Loucy (cell line): ENCODE data around the gene HHLA2.
"Not testable (repeated sequence)": the region's sequence is repeated elsewhere in the genome, so short reads cannot be mapped to it uniquely, and the experiment has no call there.

Source experiments
- H2AFZ ChIP-seq: fragments of 200-600 bp; sonication (generic); 2 replicates; pipeline ENCODE4 v1.6.0; 2016; ENCODE audit warnings: antibody characterized with exemption, mild to moderate bottlenecking, low read length, moderate library complexity
- H3F3A ChIP-seq: fragments of 200-600 bp; 2 replicates; pipeline ENCODE4 v1.6.0; 2016; ENCODE audit warnings: antibody characterized with exemption, low read depth, mild to moderate bottlenecking
- H3K27me3 ChIP-seq: fragments of 200-600 bp; sonication (generic); 2 replicates; pipeline ENCODE4 v1.6.1; 2014; ENCODE audit warnings: low read length, mild to moderate bottlenecking; ENCODE audit not compliant: insufficient read depth, poor library complexity, severe bottlenecking
- H3K36me3 ChIP-seq: fragments of 200-600 bp; sonication (generic); 2 replicates; pipeline ENCODE4 v1.6.1; 2016; ENCODE audit warnings: low read length; ENCODE audit not compliant: insufficient read depth
- H3K4me1 ChIP-seq: fragments of 200-600 bp; sonication (generic); 2 replicates; pipeline ENCODE4 v1.5.1; 2014; ENCODE audit warnings: low read length, mild to moderate bottlenecking; ENCODE audit not compliant: insufficient read depth, poor library complexity, severe bottlenecking
- H3K4me2 ChIP-seq: fragments of 200-600 bp; sonication (generic); 2 replicates; pipeline ENCODE4 v1.6.0; 2014; ENCODE audit warnings: antibody characterized with exemption, low read length, low read depth, mild to moderate bottlenecking; ENCODE audit not compliant: poor library complexity, severe bottlenecking
- H3K4me3 ChIP-seq: fragments of 200-600 bp; sonication (generic); 2 replicates; pipeline ENCODE4 v1.5.1; 2014; ENCODE audit warnings: low read length, mild to moderate bottlenecking, mixed read lengths; ENCODE audit not compliant: poor library complexity, severe bottlenecking
- H3K79me2 ChIP-seq: fragments of 200-600 bp; sonication (generic); 2 replicates; pipeline ENCODE4 v1.6.1; 2014; ENCODE audit warnings: low read length; ENCODE audit not compliant: insufficient read depth
- H3K9ac ChIP-seq: fragments of 200-600 bp; sonication (generic); 2 replicates; pipeline ENCODE4 v1.6.0; 2014; ENCODE audit warnings: mild to moderate bottlenecking, low read depth, low read length, moderate library complexity; ENCODE audit not compliant: poor library complexity, severe bottlenecking
- H3K9me2 ChIP-seq: fragments of 200-600 bp; sonication (generic); replicated peaks from 2 replicates; pipeline ENCODE4 v1.6.1; 2016; ENCODE audit warnings: low read depth, low read length, mixed read lengths
- H3K9me3 ChIP-seq: fragments of 200-600 bp; sonication (generic); 2 replicates; pipeline ENCODE4 v1.6.1; 2014; ENCODE audit warnings: mild to moderate bottlenecking, antibody characterized with exemption, low read length, low read depth; ENCODE audit not compliant: insufficient read depth
- H4K20me1 ChIP-seq: fragments of 200-600 bp; sonication (generic); 2 replicates; pipeline ENCODE4 v1.6.0; 2014; ENCODE audit warnings: antibody characterized with exemption, low read length, mild to moderate bottlenecking; ENCODE audit not compliant: insufficient read depth, poor library complexity, severe bottlenecking
- CTCF ChIP-seq: fragments of 200-600 bp; sonication (generic); conservative IDR thresholded peaks from 2 replicates; pipeline ENCODE4 v1.5.1; 2014; ENCODE audit warnings: mild to moderate bottlenecking, antibody characterized with exemption, low read length
- EZH2phosphoT487 ChIP-seq: fragments of 200-600 bp; IDR thresholded peaks from 2 replicates; pipeline ENCODE4 v1.6.1; 2018; ENCODE audit warnings: antibody characterized with exemption, mild to moderate bottlenecking, moderate library complexity, borderline replicate concordance

Gene HHLA2

GRCh38 chr3:108251844-108252243 is 44.5 kb upstream of the HHLA2 start:
- H4K20me1 ChIP-seq, result no peaks in the 10 kb centered on the region

GRCh38 chr3:108255131-108255530 is 41.2 kb upstream of the HHLA2 start:
- Histone ChIP-seq H3K36me3 (no peaks in the 10 kb centered on the region), H4K20me1 (no peaks in the 10 kb centered on the region), H3K27me3 (no peaks in the 10 kb centered on the region), H3K9me3 (no peaks in the 10 kb centered on the region), H3K4me3 (no peak overlapping the region), H2AFZ (no peak overlapping the region), H3K9ac (no peak overlapping the region), H3K9me2 (no peaks in the 10 kb centered on the region), H3K4me1 (peaks cover 13% of the 10 kb centered on the region), H3K4me2 (no peak overlapping the region), H3K79me2 (no peaks in the 10 kb centered on the region), H3F3A (no peaks in the 10 kb centered on the region)
- no peak for TF ChIP-seq EZH2phosphoT487
- no peak for TF ChIP-seq CTCF

More at GRCh38 chr3:108251844-108252243, 44.5 kb upstream of the HHLA2 start:
- Histone ChIP-seq H3K4me1 (peaks cover 9% of the 10 kb centered on the region), H3K9me3 (no peaks in the 10 kb centered on the region), H3K4me2 (no peak overlapping the region), H3K27me3 (no peaks in the 10 kb centered on the region), H3K79me2 (no peaks in the 10 kb centered on the region), H3K4me3 (no peak overlapping the region), H3K9me2 (no peaks in the 10 kb centered on the region), H3K36me3 (no peaks in the 10 kb centered on the region), H3F3A (no peaks in the 10 kb centered on the region), H3K9ac (no peak overlapping the region), H2AFZ (no peak overlapping the region)
- no peak for TF ChIP-seq CTCF
- no peak for TF ChIP-seq EZH2phosphoT487

- not testable (repeated sequence) for H3K4me1 ChIP-seq, H3K4me3 ChIP-seq, H3K4me2 ChIP-seq, H3K9me3 ChIP-seq, H3K9me2 ChIP-seq, H2AFZ ChIP-seq, H3K36me3 ChIP-seq, H3K27me3 ChIP-seq, H4K20me1 ChIP-seq, H3K9ac ChIP-seq, H3F3A ChIP-seq, H3K79me2 ChIP-seq
Measured at GRCh38 chr3:108264534-108265298, 31.6 kb upstream of the HHLA2 start.

GRCh38 chr3:108268235-108268634 is 28.1 kb upstream of the HHLA2 start:
- H2AFZ ChIP-seq, H3K36me3 ChIP-seq, H3K4me2 ChIP-seq, H4K20me1 ChIP-seq, H3K79me2 ChIP-seq, H3K9me2 ChIP-seq, H3K27me3 ChIP-seq, H3F3A ChIP-seq, H3K4me1 ChIP-seq, H3K9me3 ChIP-seq, H3K4me3 ChIP-seq, H3K9ac ChIP-seq: not testable (repeated sequence)
